Endodermal cell (in vitro differentiated cells): ENCODE data around the gene SLAIN2. TPM values are rescaled to one million over a fixed set of nuclear protein-coding genes. Genes with fewer than 3 reads are reported as not detected.
A peak's percentile ranks its signal among the peaks of the same experiment; 100 is the strongest.

Experiments
- DNase-seq: peaks from one replicate; pipeline ENCODE4 v3.0.0-alpha.2; 2017
- H3K27ac ChIP-seq: 2 replicates; pipeline ENCODE4 v1.5.1; 2013; ENCODE audit warnings: mild to moderate bottlenecking, low read depth, low read length, moderate library complexity
- H3K27me3 ChIP-seq: 2 replicates; pipeline ENCODE4 v1.6.1; 2013; ENCODE audit warnings: mild to moderate bottlenecking, low read length, moderate library complexity; ENCODE audit not compliant: insufficient read depth, control insufficient read depth, poor library complexity, severe bottlenecking
- H3K36me3 ChIP-seq: 2 replicates; pipeline ENCODE4 v1.7.0; 2013; ENCODE audit warnings: mild to moderate bottlenecking, low read length, moderate library complexity; ENCODE audit not compliant: control insufficient read depth, insufficient read depth
- H3K4me1 ChIP-seq: one replicate; pipeline ENCODE4 v1.7.0; 2013; ENCODE audit warnings: low read length; ENCODE audit not compliant: control insufficient read depth, insufficient read depth
- H3K4me3 ChIP-seq: 2 replicates; pipeline ENCODE4 v1.5.1; 2013; ENCODE audit warnings: mild to moderate bottlenecking, low read length, moderate library complexity
- H3K9ac ChIP-seq: 2 replicates; pipeline ENCODE4 v1.6.1; 2013; ENCODE audit warnings: mild to moderate bottlenecking, low read length, moderate library complexity; ENCODE audit not compliant: poor library complexity, severe bottlenecking; ENCODE audit errors: extremely low read depth
- H3K9me3 ChIP-seq: 2 replicates; pipeline ENCODE4 v1.6.1; 2013; ENCODE audit warnings: mild to moderate bottlenecking, low read length, moderate library complexity; ENCODE audit not compliant: control insufficient read depth
- H3K27ac Mint-ChIP-seq: 2 replicates; pipeline ENCODE4 v1.8.0; 2020; ENCODE audit warnings: mixed read lengths
- H3K27me3 Mint-ChIP-seq: 2 replicates; pipeline ENCODE4 v1.8.0; 2021; ENCODE audit warnings: mild to moderate bottlenecking, mixed read lengths; ENCODE audit not compliant: insufficient read depth
- H3K36me3 Mint-ChIP-seq: 2 replicates; pipeline ENCODE4 v1.8.0; 2020; ENCODE audit warnings: low read depth, mixed read lengths
- H3K4me1 Mint-ChIP-seq: 2 replicates; pipeline ENCODE4 v1.8.0; 2020; ENCODE audit warnings: mixed read lengths
- H3K4me3 Mint-ChIP-seq: 2 replicates; pipeline ENCODE4 v1.8.0; 2020; ENCODE audit warnings: mild to moderate bottlenecking, moderate library complexity, mixed read lengths
- H3K9me3 Mint-ChIP-seq: 2 replicates; pipeline ENCODE4 v1.8.0; 2020; ENCODE audit warnings: mild to moderate bottlenecking, mixed read lengths
- WGBS, 2 experiments: methylation state at CpG; one replicate each; pipeline versions ENCODE4 v1.1.5 to v1.1.7; 2013; ENCODE audit warnings: missing lambda C conversion rate in 2 of 2, mixed read lengths in 1 of 2; ENCODE audit not compliant: insufficient coverage in 1 of 2, insufficient read length in 1 of 2; 5-methylcytosine and 5-hydroxymethylcytosine counted together
- total RNA-seq, 2 donors: library from RNA; stranded (reverse); fragmentation: NEBNext Ultra II Directional in 1 of 2; extraction: Animal tissue kit (Norgen Biotek cat#: 25700) in 1 of 2; gene quantifications; 2 replicates in 1 of 2; 3 replicates in 1 of 2; pipeline ENCODE4 v1.2.1, GENCODE V29; 2021
- TF ChIP-seq, protein P1 (sequence below): fragments of 200-600 bp; sonication (generic); conservative IDR thresholded peaks from 2 replicates; pipeline ENCODE4 v1.5.0; 2021; ENCODE audit warnings: antibody characterized with exemption, mild to moderate bottlenecking

Gene SLAIN2
- total RNA-seq, 2 donors from 2014 or later: 42.1 to 49.8 TPM

DNA sequence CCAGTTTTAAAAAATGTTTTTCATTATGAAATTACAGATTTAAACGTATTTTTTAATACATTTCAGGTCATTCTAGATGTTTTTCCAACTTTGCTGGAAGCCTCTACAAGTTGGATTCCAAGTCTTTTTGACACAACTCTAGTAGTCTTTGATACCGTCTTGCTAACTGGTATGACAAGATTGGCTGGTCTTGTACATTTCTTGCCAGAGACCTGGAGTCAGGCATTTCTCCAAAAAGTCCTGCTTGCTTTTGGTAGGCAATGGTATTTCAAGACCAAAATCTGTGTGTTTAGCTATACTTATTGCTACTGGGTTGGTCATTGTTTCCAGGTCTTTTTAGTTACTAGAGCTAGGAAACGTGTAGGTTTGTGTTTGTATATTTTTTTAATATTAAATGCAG, 64.6 kb downstream of the SLAIN2 start:
- Histone ChIP-seq H3K4me1 (no peaks in the 10 kb centered on the region), H3K9ac (no peak overlapping the region), H3K27me3 (no peaks in the 10 kb centered on the region), H3K9me3 (no peaks in the 10 kb centered on the region), H3K36me3 (peaks cover 21% of the 10 kb centered on the region), H3K27ac (no peak overlapping the region), H3K4me3 (no peak overlapping the region)
- DNase-seq: no peak
- H3K27me3 Mint-ChIP-seq: no peaks in the 10 kb centered on the region
- peaks cover 9% of the 10 kb centered on the region for H3K4me1 Mint-ChIP-seq
- no peak overlapping the region for H3K4me3 Mint-ChIP-seq
- H3K36me3 Mint-ChIP-seq: peaks cover 25% of the 10 kb centered on the region
- TF ChIP-seq, protein P1, sequence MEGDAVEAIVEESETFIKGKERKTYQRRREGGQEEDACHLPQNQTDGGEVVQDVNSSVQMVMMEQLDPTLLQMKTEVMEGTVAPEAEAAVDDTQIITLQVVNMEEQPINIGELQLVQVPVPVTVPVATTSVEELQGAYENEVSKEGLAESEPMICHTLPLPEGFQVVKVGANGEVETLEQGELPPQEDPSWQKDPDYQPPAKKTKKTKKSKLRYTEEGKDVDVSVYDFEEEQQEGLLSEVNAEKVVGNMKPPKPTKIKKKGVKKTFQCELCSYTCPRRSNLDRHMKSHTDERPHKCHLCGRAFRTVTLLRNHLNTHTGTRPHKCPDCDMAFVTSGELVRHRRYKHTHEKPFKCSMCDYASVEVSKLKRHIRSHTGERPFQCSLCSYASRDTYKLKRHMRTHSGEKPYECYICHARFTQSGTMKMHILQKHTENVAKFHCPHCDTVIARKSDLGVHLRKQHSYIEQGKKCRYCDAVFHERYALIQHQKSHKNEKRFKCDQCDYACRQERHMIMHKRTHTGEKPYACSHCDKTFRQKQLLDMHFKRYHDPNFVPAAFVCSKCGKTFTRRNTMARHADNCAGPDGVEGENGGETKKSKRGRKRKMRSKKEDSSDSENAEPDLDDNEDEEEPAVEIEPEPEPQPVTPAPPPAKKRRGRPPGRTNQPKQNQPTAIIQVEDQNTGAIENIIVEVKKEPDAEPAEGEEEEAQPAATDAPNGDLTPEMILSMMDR: no peak
- no peak overlapping the region for H3K27ac Mint-ChIP-seq
- WGBS, 2 experiments: 95 to 100% methylated on average over 2 of the region's 3 CpGs
- no peaks in the 10 kb centered on the region for H3K9me3 Mint-ChIP-seq

DNA sequence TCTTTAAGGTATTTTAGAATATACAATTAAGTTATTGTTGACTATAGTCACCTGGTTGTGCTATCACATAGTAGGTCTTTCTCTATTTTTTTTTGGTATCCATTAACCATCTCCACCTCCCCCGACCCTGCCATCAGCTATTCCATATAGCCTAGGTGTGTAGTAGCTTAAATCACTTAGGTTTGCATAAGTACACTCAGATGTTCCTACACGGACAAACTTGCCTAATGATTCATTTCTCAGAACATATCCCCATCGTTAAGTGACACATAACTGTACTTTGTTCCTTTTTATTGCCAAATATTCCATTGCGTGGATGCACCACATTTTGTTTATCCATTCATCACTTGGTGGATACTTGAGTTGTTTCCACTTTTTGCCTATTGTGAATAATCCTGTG, 67.9 kb downstream of the SLAIN2 start:
- 93 to 97% methylated on average over 4 of the region's 4 CpGs for WGBS, 2 experiments
- no peak for DNase-seq
- H3K27ac ChIP-seq: no peak overlapping the region
- no peak overlapping the region for H3K4me3 ChIP-seq
- no peaks in the 10 kb centered on the region for H3K9me3 Mint-ChIP-seq
- H3K36me3 Mint-ChIP-seq: peaks cover 24% of the 10 kb centered on the region
- H3K4me1 ChIP-seq: no peaks in the 10 kb centered on the region
- H3K27me3 ChIP-seq: no peaks in the 10 kb centered on the region
- H3K9ac ChIP-seq: no peak overlapping the region
- no peak overlapping the region for H3K4me3 Mint-ChIP-seq
- no peak overlapping the region for H3K27ac Mint-ChIP-seq
- peaks cover 16% of the 10 kb centered on the region for H3K4me1 Mint-ChIP-seq
- H3K9me3 ChIP-seq: no peaks in the 10 kb centered on the region
- H3K36me3 ChIP-seq: peaks cover 20% of the 10 kb centered on the region
- TF ChIP-seq, protein P1: no peak
- H3K27me3 Mint-ChIP-seq: no peaks in the 10 kb centered on the region

DNA sequence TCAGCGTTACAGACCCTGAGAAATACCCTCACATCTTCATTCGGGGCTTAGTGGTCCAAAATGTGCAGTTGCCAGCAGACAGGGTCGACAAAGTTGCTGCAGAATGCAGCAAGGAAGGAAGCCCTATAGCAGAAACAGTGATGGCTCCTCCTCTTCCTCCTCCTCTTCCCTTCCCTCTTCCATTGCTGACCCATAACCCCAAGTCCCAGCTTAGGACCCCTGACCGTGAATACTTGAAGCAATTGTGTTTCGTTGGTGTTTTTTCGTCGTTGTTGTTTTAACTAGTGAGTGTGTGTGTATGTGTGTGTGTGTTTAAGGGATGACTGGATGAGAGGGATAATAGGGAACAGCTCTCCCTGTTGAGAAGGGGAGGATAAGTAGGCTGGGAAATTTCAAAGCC, 69.5 kb downstream of the SLAIN2 start:
- TF ChIP-seq, protein P1: no peak
- Histone ChIP-seq H3K4me1 (no peaks in the 10 kb centered on the region), H3K27ac (no peak overlapping the region), H3K27me3 (no peaks in the 10 kb centered on the region), H3K4me3 (no peak overlapping the region), H3K9ac (no peak overlapping the region), H3K9me3 (no peaks in the 10 kb centered on the region), H3K36me3 (peaks cover 20% of the 10 kb centered on the region)
- Mint-ChIP-seq H3K36me3 (peaks cover 24% of the 10 kb centered on the region), H3K4me3 (no peak overlapping the region), H3K27me3 (no peaks in the 10 kb centered on the region), H3K4me1 (peaks cover 16% of the 10 kb centered on the region), H3K9me3 (no peaks in the 10 kb centered on the region), H3K27ac (peak overlapping the region; percentile 54)
- WGBS, 2 experiments: 71 to 80% methylated on average over 6 to 7 of the region's 7 CpGs
- peak; percentile 57 for DNase-seq
